HG03280 (cell line): ENCODE results near the gene ANKRD11.
"Not testable (repeated sequence)": the region's sequence is repeated elsewhere in the genome, so short reads cannot be mapped to it uniquely, and the experiment has no call there.

ENCODE experiments used
- ATAC-seq: cut with Tn5 transposase; IDR thresholded peaks from one replicate; pipeline ENCODE4 v1.9.1; 2021; ENCODE audit warnings: mild to moderate bottlenecking, moderate library complexity; ENCODE audit not compliant: unreplicated experiment

Gene ANKRD11

DNA sequence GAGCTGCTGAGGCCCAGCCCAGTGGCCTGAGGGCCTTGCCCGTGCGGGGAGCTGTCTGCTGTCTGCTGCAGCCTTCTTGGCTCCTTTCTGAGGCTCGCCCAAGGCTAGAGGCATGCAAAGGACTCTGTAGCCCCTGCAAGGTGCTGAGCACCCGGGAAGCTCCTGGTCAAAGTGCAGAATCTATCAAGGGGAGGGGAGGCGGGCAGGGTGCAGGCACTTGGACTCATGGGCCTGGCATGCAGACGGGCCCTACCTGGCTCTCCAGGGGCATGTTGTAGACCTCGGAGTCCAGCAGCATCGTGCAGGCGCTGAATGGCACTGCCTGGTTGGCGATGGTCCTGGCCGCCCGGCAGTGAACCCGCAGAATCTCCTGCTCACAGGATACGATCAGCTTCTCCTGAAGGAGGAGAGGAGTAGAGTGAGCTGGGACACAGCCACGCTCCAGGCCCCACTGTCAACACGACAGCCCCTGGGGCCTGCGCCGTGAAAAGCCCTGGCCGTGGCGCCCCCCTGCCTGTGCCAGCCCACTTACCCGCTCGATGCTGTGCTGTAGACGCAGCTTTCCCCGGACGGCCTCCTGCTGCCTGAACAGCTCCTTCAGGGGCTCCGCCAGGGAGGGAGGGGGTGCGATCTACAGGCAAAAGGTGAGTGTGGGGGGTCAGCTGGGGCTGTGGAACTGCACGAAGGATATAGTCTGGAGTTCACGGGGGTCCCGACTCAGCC is 215.6 kb downstream of the ANKRD11 start:
- ATAC-seq, result no peak

DNA sequence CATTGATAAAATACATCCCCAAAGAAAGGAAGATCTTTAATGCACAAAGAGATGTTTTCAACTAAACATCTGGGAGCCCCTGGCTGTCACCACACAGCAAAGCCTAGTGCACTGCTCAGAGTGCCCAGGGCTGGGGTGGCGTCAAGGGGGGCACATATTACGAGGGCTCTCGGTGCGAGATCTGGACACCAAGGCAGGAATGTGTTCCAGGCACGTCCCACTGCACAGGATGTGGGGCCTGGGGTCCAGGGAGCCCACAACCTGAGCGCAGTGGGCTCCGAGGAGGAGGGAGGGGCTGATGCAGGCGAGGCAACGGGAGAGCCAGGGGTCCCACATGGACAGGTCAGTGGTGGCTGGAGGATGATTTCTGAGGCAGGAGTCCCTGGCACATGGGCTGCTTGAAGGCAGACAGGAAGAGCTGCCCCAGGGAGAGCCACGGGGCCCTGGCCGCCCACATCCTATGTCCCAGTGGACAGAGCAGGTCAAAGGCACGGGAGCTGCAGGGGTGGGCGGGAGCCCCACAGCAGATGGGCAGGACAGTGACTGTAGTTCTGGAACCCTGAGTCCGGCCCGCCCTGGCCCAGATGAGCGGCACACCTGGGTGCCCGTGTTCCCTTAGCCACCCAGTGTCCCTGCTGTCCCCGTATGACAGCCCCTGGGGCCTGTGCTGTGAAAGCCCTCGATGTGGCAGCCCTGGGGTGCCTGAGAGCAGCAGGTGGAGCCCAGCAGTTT is 216.5 kb downstream of the ANKRD11 start:
- no peak for ATAC-seq

DNA sequence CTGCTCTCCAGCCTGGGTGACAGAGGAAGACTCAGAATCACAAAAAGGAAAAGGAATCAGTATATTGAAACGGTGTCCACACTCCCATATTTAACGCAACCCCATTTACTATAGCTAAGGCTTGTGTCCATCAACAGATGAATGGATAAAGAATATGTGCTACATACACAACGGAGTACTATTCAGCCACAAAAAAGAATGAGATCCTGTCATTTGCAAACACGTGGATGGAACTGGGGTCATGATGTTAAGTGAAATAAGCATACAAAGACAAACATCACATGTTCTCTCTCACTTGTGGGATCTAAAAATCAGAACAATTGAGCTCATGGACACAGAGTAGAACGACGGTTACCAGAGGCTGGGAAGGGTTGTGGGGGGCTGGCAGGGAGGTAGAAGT is 217.7 kb downstream of the ANKRD11 start:
- ATAC-seq, result no peak

DNA sequence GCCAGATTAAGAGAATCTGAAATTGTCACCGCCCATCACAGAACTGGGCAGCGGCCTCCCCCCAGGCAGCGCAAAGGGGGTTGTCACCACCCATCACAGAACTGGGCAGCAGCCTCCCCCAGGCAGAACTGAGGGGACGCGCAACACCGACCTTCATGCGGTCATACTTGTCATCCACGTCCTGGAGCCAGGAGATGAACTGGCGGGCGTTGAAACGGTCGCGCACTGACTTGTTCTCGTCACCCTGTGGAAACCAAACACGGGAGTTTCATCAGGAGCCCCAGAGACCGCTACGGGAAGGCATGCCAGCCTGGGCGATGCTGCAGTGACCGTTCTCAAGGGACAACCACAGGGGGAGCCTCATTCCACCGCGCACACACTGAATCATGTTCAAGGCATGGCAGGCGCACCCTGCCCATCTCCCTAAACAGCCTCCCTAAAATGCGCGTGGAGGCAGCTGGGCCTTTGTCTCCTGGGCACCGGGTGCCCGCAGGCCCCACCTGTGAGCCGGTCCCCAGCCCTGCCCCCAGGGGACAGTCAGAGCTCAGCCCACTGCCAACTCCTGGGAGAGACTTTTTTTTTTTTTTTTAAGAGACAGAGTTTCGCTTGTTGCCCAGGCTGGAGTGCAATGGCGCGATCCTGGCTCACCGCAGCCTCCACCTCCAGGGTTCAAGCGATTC is 219.6 kb downstream of the ANKRD11 start:
- no peak for ATAC-seq

DNA sequence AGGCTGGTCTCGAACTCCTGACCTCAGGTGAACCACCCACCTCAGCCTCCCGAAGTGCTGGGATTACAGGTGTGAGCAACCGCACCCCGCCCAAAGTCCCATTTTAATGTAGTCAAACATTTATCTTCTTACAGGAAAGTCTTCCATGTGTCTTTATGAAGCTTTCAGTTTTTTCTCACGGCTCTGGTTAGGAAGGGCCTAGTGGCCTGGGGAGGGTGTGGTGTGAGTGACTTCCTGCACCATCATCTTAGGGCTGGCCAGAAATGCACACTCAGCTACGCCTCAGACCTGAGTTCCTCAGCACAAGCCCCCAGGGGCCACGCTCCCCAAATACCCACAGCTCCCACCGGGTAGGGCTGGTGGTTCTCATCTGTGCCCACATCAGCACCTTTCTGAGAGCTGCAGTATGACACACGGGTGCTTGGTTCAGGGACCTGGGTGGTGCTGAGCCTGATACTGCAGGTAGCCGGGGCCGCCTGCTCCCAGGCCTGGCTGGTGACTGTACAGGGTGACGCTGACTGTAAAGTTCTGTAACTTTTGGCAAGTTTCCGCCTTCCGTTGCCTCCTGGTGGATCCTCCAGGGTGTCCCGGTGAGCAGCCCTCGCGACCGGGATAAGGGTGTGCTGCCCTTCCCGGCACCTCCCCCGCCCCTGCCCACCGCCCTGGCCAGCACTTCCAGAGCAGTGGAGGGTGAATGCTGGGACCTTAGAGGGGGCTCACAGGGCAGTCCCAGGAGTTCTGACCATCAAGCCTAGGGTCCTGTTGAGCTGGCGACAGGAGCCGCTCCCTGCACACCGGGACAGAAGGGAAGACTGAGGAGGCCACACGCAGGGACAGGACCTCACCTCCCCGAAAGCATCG is 220.3 kb downstream of the ANKRD11 start:
- ATAC-seq, result no peak

DNA sequence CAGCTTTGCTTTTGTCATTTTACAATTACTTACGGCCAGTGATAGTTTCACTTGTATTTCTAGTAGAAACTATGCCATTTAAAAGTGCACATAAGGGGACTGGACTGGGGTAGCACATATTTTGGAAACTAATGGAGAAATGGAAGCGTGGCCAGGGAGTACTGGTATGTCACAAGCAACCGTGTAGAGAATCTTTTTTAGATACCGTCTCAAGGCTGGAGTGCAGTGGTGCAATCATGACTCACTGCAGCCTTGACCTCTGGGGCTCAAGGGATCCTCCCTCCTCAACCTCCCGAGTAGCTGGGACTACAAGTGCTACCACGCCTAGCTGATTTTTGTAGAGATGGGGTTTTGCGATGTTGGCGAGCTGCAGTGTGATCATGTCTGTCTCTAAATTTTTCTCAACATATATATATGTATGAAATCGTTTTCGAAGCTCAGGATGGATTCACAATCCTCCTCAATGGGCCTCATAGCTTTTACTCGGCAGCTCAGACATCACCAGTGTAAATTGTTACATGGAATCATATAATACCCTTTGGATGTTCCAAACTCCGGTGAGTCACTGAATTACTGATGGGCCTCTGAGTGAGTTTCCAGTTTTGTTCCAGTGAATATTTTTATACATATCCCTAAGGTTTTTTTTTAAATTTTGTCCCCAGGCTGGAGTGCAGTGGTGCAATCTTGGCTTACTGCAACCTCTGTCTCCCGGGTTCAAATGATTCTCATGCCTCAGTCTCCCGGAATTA is 221.2 kb downstream of the ANKRD11 start:
- ATAC-seq, result no peak

DNA sequence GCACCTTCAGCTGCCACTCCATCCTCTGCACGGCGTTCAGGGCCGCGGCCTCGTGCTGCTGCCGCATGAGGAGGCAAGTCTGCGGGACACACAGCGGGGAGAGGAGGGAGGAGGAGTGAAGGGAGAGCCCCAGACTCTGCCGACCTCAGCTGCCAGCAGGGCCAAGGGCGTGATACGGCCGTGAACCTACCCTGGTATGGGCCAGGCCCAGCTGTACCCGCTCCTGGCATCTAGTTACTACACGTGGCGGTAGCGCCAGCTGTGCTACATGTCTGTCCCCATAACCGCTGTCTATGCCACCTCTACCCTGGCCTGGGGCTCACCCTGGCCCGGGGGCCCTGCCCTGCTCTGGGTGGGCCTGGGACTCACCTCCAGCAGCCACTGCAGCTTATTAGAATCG is 221.8 kb downstream of the ANKRD11 start:
- no peak for ATAC-seq

DNA sequence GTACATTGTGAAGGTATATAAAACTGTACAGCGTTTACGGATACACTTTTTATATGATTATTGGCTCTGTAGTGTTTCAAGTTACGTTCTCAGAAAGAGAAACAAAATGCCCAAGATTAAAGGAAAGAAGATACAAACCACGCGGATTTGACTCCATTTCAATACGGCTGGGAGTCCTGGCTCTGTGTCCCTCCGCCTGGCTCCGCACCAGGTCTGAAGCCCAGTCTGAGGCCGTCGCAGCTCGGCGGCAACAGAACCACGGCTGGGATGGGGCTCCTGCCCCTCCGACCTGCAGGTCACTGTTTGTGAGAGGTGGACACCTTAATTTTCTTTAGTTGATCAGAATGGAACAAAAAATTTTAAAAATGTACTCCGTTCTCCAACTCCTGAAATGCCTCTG is 222.6 kb downstream of the ANKRD11 start:
- ATAC-seq, result not testable (repeated sequence)

DNA sequence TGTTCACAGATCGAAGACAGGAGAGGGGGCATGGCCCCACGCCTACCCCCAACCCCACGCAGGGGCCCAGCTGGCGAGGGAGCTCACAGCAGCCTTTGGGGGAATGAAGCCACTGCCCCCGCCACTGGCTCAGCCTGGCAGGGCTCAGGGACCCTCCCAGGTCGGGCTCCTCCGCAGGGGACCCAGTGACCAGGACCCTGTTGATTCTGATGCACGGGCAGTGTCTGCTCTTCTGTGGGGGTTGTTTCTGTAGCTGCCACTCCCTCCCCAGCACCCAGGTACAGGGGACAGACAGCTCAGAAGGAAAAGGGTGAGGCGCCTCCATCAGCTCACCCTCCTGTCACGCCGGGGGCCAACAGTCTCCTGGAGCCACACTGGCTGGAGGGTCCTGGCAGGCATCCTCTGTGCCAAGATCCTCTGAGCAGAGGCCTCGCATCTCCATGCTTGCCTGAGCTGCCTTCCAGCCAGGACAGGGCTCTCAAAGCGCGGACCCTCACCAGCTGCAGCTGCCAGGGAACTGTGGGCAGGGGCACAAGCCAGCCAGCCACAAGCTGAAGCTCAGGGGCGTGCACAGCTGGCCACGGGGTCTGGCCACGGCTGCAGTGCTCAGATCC is 223.7 kb downstream of the ANKRD11 start:
- ATAC-seq, result no peak

DNA sequence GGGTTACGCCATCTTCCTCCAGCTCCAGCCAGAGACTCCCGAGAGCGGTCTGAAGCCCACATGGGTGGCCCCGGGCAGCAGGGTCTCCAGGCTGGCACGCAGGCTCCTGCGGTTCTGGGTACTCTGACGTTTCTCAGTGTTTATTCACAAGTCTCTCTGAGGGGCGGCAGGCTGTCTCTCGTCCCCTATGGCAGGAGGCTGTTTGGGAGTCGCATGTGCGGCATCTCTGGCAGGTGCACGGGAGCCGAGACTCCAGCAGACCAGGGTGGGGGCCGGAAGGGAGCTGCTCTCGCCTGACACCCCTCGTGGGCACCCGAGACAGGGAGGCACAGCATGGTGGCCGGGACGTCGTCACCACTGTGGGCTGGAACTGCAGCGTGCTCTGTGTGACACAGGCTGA is 224.7 kb downstream of the ANKRD11 start:
- no peak for ATAC-seq

DNA sequence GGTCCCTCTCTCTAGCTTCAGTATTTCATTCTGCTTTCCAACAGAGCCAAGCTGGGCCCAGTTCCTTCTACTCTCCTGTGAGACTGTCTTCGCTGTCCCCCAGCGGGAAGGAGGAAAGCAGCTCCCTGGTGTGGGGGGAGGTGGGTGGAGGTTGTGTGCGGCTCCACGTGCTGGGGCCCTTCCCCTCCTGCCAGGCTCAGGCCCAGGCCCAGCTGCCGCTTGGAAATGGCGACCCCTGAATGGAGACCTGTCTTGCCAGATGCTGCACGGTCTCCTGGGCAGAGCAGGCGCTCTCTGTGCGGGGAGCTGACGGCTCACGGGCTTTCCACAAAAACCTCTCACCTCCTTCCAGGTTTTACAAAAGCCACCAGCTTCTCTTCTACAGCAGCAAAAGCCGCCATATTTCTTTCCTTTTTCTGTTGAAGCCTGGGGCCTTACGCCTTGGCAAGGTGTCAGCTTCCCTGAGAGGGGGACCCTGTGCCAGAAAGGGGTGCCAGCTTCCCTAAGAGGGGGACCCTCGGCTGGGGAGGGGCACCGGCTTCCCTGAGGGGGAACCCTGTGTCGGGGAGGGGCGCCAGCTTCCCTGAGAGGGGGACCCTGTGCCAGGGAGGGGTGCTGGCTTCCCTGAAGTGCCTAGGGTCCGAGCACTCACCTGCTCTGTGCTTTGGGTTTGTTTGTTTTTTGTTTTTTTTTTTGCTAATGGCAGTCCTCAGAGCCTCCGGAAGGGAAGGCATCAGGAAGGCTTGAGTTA is 225.4 kb downstream of the ANKRD11 start:
- no peak for ATAC-seq

DNA sequence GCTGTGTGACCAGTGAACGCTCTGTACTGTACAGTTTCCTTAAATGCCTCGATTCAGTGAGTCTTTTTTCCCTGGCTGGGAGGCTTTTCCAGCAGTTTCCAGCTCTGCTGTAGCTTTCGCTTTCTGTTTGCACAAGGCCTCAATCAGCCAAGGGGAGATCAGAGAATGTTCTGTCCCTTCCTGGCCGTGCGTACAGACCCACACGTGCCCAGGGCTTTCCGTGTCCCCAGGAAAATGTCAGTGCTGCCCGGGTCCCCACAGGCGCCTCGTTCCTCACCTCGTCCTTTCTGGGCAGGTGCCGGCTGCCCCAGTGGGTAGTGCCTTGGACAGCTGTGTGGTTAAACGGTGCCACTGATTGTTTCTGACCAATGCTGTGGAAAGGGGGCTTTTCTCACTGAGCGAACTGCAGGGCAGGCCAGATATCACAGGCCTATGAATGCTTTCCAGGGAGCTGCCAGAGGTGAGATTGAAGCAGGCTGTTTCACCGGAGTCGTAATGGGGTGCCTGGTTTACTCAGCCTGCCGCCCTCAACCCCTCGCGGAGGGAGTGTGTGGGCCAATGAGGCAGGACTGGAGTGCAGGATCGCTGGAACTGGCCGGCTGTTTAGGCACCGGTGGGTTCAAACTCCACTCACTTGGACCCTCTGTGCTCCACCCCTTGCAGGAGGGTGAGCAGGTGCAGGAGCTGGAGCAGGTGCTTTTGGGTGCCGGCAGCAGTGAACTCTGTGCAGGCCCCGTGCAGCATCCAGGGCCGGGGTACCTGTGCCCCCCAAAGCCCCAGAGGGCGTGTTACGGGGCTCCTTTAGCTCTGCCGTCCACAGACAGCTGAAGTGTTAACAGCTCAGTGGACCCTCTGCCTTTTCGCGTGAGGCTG is 228.4 kb downstream of the ANKRD11 start:
- ATAC-seq, result no peak

DNA sequence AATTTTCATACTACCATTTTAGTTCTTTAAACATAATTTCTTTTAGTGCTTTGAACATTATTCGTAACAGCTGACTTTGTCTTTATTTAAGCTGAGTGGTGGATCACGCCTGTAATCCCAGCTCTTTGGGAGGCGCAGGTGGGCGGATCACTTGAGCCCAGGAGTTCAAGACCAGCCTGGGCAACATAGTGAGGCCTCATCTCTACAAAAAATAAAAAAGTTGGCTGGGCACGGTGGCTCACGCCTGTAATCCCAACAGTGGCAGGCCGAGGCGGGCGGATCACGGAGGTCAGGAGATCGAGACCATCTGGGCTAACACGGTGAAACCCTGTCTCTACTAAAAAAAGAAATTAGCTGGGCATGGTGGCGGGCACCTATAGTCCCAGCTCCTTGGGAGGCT is 230.5 kb downstream of the ANKRD11 start:
- ATAC-seq, result not testable (repeated sequence)

DNA sequence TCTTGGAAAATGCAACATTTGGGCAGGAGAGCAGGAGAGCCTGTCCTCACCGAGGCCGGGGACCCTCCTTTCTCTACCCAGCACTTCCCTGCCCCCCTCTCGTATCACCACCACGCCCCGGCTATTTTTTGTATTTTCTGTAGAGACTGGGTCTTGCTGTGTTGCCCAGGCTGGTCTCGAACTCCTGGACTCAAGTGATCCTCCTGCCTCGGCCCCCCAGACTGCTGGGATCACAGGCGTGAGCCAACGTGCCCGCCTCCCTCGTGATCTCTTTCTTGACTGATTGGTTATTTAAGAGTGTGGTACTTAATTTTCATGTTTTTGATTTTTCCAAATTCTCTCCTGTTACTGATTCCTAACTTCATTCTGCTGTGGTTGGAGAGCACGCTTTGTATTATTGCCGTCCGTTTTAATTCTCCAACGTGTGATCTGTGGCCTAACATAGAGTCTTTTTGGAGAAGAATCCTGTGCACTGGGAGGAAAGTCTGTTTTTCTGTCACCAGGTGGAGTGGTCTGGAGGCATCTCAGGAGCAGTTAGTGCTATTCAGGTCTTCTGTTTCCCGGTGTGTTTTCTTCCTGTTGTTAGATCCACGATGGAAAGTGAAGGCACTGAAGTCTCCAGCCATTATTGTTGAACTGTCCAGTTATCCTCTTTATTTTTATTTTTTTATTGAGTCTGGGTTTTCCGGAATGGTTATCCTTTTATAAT is 232.4 kb downstream of the ANKRD11 start:
- ATAC-seq, result no peak

DNA sequence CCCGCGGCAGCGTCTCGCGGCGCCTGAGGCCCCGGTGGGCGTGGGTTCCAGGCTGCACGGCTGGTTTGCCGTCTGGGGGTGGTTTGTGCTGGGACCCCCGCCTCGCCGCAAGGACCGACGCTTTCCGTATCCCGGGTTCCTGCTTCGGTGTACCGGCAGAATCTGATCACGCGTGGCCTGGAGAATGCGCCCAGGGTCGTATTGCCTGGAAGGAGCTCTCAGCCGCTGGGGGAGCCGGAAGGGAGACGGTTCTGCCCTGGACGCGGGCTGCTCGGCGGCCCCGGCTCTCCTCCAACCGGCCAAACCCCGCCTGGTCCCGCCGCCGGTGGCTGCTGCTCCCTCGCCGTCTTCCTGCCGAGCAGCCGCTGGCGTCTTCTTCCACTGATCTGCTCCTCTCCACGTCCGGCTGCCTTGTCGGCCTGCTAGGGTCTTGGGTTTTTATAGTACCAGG is 233.1 kb downstream of the ANKRD11 start:
- no peak for ATAC-seq

DNA sequence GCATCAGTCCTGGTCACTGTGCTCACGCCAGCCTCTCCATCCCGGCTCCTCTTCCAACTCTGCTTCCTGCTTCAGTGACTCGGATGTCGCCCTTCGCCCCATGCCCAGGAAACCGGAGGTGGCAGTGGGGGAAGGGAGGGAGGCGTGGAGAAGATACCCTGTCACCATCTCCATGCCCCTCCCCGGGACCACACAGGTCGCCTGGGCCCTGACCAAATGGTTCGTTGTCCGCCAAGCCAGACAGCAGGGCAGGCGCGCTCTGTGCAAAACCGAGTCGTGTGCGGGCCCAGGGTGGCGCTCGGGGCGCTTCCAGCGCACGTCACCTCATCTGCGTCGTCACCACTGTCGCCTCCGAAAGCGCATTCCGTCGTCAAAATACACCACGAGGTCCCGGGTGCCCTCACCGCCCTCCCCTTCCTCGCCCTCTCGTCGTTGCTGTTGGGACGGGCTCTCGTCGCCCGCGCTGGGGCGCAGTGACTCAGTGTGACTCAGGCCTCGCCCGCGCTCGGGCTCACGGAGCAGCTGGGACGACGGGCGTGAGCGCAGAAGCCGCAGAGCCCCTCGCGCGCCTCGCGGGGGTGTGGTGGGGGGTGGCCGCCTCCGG is 233.6 kb downstream of the ANKRD11 start:
- no peak for ATAC-seq
